HepG2 (cell line): ENCODE measurements around the gene CHST13.

Experiments
- EHMT2 ChIP-seq: fragments of 200-600 bp; sonication (generic); IDR thresholded peaks from 2 replicates; pipeline ENCODE4 v1.7.0; 2017; ENCODE audit warnings: antibody characterized with exemption, low read depth, low read length, borderline replicate concordance
- GABPA ChIP-seq, 2 experiments: IDR thresholded peaks; 2 replicates each; pipeline ENCODE4 v1.6.1; 2011 to 2016; ENCODE audit warnings: low read depth in 2 of 2, low read length in 1 of 2, missing biosample characterization in 1 of 2, missing genetic modification characterization in 1 of 2
- MTF1 ChIP-seq: sonication (generic); formaldehyde crosslinking; IDR thresholded peaks from 2 replicates; pipeline ENCODE4 v1.5.0; 2020; ENCODE audit warnings: missing genetic modification reagents
- MXD4 ChIP-seq: IDR thresholded peaks from 2 replicates; pipeline ENCODE4 v1.6.1; 2016; ENCODE audit warnings: mild to moderate bottlenecking, missing biosample characterization, missing genetic modification reagents
- MYC ChIP-seq: sonication (generic); formaldehyde crosslinking; IDR thresholded peaks from 2 replicates; pipeline ENCODE4 v1.9.0; 2021; ENCODE audit warnings: missing genetic modification reagents, borderline replicate concordance
- NFYB ChIP-seq: sonication (generic); formaldehyde crosslinking; IDR thresholded peaks from 2 replicates; pipeline ENCODE4 v1.4.0; 2020; ENCODE audit warnings: missing genetic modification reagents
- PCBP2 ChIP-seq: fragments of 200-400 bp; formaldehyde crosslinking; optimal IDR thresholded peaks from 2 replicates; pipeline ENCODE3; 2018; ENCODE audit warnings: low read length, low read depth; ENCODE audit not compliant: poor library complexity, severe bottlenecking
- SAFB2 ChIP-seq: sonication (generic); formaldehyde crosslinking; IDR thresholded peaks from 2 replicates; pipeline ENCODE4 v1.5.1; 2020; ENCODE audit warnings: missing genetic modification reagents, low read depth, mild to moderate bottlenecking, borderline replicate concordance
- TCF7L2 ChIP-seq: IDR thresholded peaks from 2 replicates; pipeline ENCODE4 v1.6.1; 2011; ENCODE audit warnings: mild to moderate bottlenecking, low read depth, low read length, moderate library complexity
- TF ChIP-seq, protein P1 (sequence below): sonication (generic); formaldehyde crosslinking; IDR thresholded peaks from 2 replicates; pipeline ENCODE4 v1.4.0; 2020; ENCODE audit warnings: missing genetic modification reagents
- TF ChIP-seq, protein P2 (sequence below): IDR thresholded peaks from 2 replicates; pipeline ENCODE4 v1.6.1; 2018; ENCODE audit warnings: missing genetic modification reagents, mild to moderate bottlenecking, missing compliant biosample characterization
- TF ChIP-seq, protein P3 (sequence below): IDR thresholded peaks from 2 replicates; pipeline ENCODE4 v1.6.1; 2016

DNA sequence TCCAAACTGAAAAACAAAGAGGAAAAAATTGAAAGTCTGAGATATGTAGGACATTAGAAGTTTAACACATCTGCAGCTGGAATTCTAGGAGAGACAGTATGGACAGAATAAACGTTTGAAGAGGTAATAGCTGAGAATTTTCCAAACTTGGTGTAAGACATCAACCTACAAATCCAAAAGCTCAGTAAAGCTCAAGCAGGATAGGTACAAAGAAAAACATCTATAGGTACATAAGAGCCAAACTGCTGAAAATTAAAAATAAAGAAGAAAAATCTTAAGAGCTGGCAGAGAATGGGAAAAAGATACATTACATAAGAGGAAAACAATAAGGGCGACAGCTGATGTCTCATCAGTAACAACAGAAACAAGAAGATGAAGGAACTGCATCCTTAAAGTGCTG lies 57.6 kb downstream of the CHST13 start:
- TF ChIP-seq, protein P1, sequence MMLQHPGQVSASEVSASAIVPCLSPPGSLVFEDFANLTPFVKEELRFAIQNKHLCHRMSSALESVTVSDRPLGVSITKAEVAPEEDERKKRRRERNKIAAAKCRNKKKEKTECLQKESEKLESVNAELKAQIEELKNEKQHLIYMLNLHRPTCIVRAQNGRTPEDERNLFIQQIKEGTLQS (CRISPR knock-in tag) = no peak
- TF ChIP-seq PCBP2 (no peak), SAFB2 (CRISPR knock-in tag) (no peak), NFYB (no peak), GABPA (IDR thresholded peaks at IDR 0.05; ENCODE audit: low read depth, low read length) (no peak), GABPA (CRISPR knock-in tag; IDR thresholded peaks at IDR 0.05; ENCODE audit: low read depth) (no peak), MXD4 (no peak), TCF7L2 (no peak), MTF1 (no peak), EHMT2 (no peak), MYC (CRISPR knock-in tag) (no peak)
- TF ChIP-seq, protein P2, sequence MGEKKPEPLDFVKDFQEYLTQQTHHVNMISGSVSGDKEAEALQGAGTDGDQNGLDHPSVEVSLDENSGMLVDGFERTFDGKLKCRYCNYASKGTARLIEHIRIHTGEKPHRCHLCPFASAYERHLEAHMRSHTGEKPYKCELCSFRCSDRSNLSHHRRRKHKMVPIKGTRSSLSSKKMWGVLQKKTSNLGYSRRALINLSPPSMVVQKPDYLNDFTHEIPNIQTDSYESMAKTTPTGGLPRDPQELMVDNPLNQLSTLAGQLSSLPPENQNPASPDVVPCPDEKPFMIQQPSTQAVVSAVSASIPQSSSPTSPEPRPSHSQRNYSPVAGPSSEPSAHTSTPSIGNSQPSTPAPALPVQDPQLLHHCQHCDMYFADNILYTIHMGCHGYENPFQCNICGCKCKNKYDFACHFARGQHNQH = no peak
- TF ChIP-seq, protein P3, sequence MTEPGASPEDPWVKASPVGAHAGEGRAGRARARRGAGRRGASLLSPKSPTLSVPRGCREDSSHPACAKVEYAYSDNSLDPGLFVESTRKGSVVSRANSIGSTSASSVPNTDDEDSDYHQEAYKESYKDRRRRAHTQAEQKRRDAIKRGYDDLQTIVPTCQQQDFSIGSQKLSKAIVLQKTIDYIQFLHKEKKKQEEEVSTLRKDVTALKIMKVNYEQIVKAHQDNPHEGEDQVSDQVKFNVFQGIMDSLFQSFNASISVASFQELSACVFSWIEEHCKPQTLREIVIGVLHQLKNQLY = no peak
